Peyer's patch (tissue), 4 donors: ENCODE results near the gene OLIG1.

Experiments
- CTCF ChIP-seq, 6 experiments: fragments of 450-650 bp in 4 of 6; fragments of 200-600 bp in 2 of 6; sonication (generic) in 1 of 6; IDR thresholded peaks; one replicate each; pipeline ENCODE4 v1.5.1; 2017 to 2019; ENCODE audit warnings: antibody characterized with exemption in 6 of 6, mild to moderate bottlenecking in 3 of 6, moderate library complexity in 1 of 6
- POLR2A ChIP-seq, 2 donors: fragments of 450-650 bp; IDR thresholded peaks; one replicate each; pipeline ENCODE4 v1.5.1; 2017; ENCODE audit warnings: antibody characterized with exemption in 2 of 2, mild to moderate bottlenecking in 2 of 2, moderate library complexity in 2 of 2

DNA sequence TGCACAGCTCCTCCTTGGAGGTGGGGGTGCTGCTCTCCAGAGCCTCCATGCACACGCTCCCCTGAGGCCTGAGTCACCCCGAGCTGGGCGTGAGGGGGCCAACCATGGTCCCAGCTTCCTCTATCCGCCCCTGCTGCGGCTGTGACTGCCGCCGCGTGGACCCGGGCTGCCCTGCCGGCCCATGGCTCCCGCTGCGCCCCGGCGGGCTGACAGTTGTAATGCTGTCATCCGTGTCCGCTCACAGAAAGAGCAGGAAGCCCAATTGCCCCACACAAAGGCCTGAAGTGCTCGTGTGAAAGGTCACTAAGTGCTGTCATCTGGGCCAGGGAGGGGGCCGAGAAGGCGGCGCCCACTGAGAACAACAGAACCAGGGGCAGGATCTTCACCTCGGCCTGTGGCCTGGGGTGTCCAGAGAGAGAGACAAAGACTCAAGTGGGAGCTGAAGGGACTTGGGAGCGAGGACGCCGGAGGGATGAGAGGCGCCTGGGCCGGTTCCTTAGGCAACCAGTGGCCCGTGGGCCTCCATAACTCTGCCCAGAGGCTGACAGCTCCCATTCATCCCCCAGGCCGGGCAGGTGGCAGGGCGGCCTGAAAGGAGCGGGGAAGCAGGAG, 31.5 kb downstream of the OLIG1 start:
- TF ChIP-seq CTCF (IDR thresholded peaks at IDR 0.05), result no peak
- no peak for TF ChIP-seq POLR2A (IDR thresholded peaks at IDR 0.05)
